ENCODE measurements around the gene LUM.

- TF ChIP-seq POLR2A (IDR thresholded peaks at IDR 0.05) = no peak
- TF ChIP-seq, protein P1, sequence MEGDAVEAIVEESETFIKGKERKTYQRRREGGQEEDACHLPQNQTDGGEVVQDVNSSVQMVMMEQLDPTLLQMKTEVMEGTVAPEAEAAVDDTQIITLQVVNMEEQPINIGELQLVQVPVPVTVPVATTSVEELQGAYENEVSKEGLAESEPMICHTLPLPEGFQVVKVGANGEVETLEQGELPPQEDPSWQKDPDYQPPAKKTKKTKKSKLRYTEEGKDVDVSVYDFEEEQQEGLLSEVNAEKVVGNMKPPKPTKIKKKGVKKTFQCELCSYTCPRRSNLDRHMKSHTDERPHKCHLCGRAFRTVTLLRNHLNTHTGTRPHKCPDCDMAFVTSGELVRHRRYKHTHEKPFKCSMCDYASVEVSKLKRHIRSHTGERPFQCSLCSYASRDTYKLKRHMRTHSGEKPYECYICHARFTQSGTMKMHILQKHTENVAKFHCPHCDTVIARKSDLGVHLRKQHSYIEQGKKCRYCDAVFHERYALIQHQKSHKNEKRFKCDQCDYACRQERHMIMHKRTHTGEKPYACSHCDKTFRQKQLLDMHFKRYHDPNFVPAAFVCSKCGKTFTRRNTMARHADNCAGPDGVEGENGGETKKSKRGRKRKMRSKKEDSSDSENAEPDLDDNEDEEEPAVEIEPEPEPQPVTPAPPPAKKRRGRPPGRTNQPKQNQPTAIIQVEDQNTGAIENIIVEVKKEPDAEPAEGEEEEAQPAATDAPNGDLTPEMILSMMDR (IDR thresholded peaks at IDR 0.05 in 4 of 5, conservative IDR thresholded peaks at IDR 0.05 in 1 of 5) = no peak
Measured at GRCh38 chr12:91127751-91128150, 16.5 kb upstream of the LUM start.

Measured in gastrocnemius medialis (tissue), 4 donors.